Measurements from ENCODE around the gene GSS. TPM values are rescaled to one million over a fixed set of nuclear protein-coding genes. Genes with fewer than 3 reads are reported as not detected.

Gene GSS
- total and polyA plus RNA-seq, 2 donors (not counting 3 experiments of a cell fraction or from before 2014, with no cell fraction given), result 47.9 to 65.1 TPM

- H3K4me2 ChIP-seq (ENCODE audit: insufficient read depth, low read length), result no peak overlapping the region
- no peak overlapping the region for H3K27ac ChIP-seq (ENCODE audit: insufficient read depth, low read depth, low read length)
- ChIA-PET POLR2A (no interaction called here), CTCF (interaction anchor here (1.0 to 1.5 kb wide), 2 partner anchors 12 to 93 kb away, joined by 3 read pairs; partner anchors contain the start of genes GSS and MYH7B)
- H4K20me1 ChIP-seq (replicated peaks; ENCODE audit: control insufficient read depth, extremely low read depth, insufficient read depth, low read length), result no peaks in the 10 kb centered on the region
- no peaks in the 10 kb centered on the region for H3K79me2 ChIP-seq (ENCODE audit: control insufficient read depth, insufficient read depth, low read length)
- BruUV-seq (replicated peaks), result no TSS peak
- no peaks in the 10 kb centered on the region for H3K4me1 ChIP-seq (ENCODE audit: control insufficient read depth, extremely low read depth, insufficient read depth, low read length)
- no peak for DNase-seq (ENCODE audit: low read depth, low spot score)
- intact Hi-C loops (cut with micrococcal nuclease), result no loop called here
- no peak for TF ChIP-seq MYC (IDR thresholded peaks at IDR 0.05; ENCODE audit: low read depth, low read length)
- TF ChIP-seq FOS (IDR thresholded peaks at IDR 0.05; ENCODE audit: borderline replicate concordance, insufficient read depth, low read length), result no peak
- no peak for TF ChIP-seq JUN (IDR thresholded peaks at IDR 0.05; ENCODE audit: borderline replicate concordance, insufficient read depth, insufficient read length, low read depth)
- no peak for TF ChIP-seq POLR2AphosphoS5 (IDR thresholded peaks at IDR 0.05; ENCODE audit: insufficient read depth, low read depth, low read length)
- no peak for TF ChIP-seq MAX (IDR thresholded peaks at IDR 0.05; ENCODE audit: insufficient read depth, insufficient read length)
- no peak for TF ChIP-seq POLR2A (IDR thresholded peaks at IDR 0.05; ENCODE audit: low read depth, low read length)
- no peak for TF ChIP-seq EZH2 (IDR thresholded peaks at IDR 0.05; ENCODE audit: borderline replicate concordance, low read depth, low read length, severe bottlenecking)
- TF ChIP-seq CTCF (IDR thresholded peaks at IDR 0.05; ENCODE audit: extremely low read depth in 1 of 2, insufficient read depth in 1 of 2, low read depth in 1 of 2, low read length in 2 of 2), result no peak
- TF ChIP-seq GATA2 (IDR thresholded peaks at IDR 0.05; ENCODE audit: insufficient read depth, insufficient read length, low read depth, low read length), result no peak
- no peak for FAIRE-seq
- no peak overlapping the region for H3K9ac ChIP-seq (replicated peaks; ENCODE audit: extremely low read depth, insufficient read depth, low read length)
- dilution Hi-C loops (cut with MboI; ENCODE audit: extremely low pct_ligation_motif_present, low sequenced_read_pairs), result no loop called here
- H3K9me3 ChIP-seq (replicated peaks; ENCODE audit: control insufficient read depth, insufficient read depth, low read length), result no peaks in the 10 kb centered on the region
- H2AFZ ChIP-seq (ENCODE audit: low read depth, low read length), result no peak overlapping the region
- no peak overlapping the region for H3K4me3 ChIP-seq (replicated peaks in 1 of 3; ENCODE audit: insufficient read depth in 1 of 3, low read depth in 1 of 3, low read length in 3 of 3)
- H3K9me1 ChIP-seq (replicated peaks; ENCODE audit: control insufficient read depth, extremely low read depth, insufficient read depth, low read length), result no peaks in the 10 kb centered on the region
- H3K36me3 ChIP-seq (ENCODE audit: control insufficient read depth in 2 of 2, extremely low read depth in 1 of 2, insufficient read depth in 2 of 2, low read length in 2 of 2), result no peaks in the 10 kb centered on the region
- H3K27me3 ChIP-seq (ENCODE audit: control insufficient read depth in 2 of 2, insufficient read depth in 2 of 2, low read length in 2 of 2), result no peaks in the 10 kb centered on the region
Observed at GRCh38 chr20:34967421-34967820, 11.8 kb upstream of the GSS start.

Data from endothelial cell of umbilical vein (primary cell).